ENCODE data around the gene PEDS1.

The PEDS1 gene

GRCh38 chr20:50193199-50193835, 39.8 kb upstream of the PEDS1 start:
- peak overlapping the region; percentile 68 for H3K4me2 ChIP-seq (ENCODE audit: low read length)
- H3K9me3 ChIP-seq (ENCODE audit: control insufficient read depth, low read length) = no peaks in the 10 kb centered on the region
- H3K27me3 ChIP-seq (ENCODE audit: control insufficient read depth, insufficient read depth, low read length) = no peaks in the 10 kb centered on the region

GRCh38 chr20:50192364-50193198, 39.1 kb upstream of the PEDS1 start:
- Histone ChIP-seq H3K4me3 (ENCODE audit: low read depth, low read length) (peak overlapping the region; percentile 57), H3K4me2 (ENCODE audit: low read length) (peak overlapping the region; percentile 68), H3K4me1 (peaks cover 8% of the 10 kb centered on the region), H3K9me3 (ENCODE audit: control insufficient read depth, low read length) (no peaks in the 10 kb centered on the region), H3K36me3 (ENCODE audit: control insufficient read depth, insufficient read depth, low read length) (no peaks in the 10 kb centered on the region), H3K9ac (no peak overlapping the region), H3K27ac (peak overlapping the region; percentile 40), H3K27me3 (ENCODE audit: control insufficient read depth, insufficient read depth, low read length) (no peaks in the 10 kb centered on the region), H3K79me2 (peaks cover 6% of the 10 kb centered on the region), H2AFZ (no peak overlapping the region)
- TF ChIP-seq CTCF (IDR thresholded peaks at IDR 0.05) = no peak

More at GRCh38 chr20:50193199-50193835, 39.8 kb upstream of the PEDS1 start:
- Histone ChIP-seq H3K27ac (peak overlapping the region; percentile 40), H3K9ac (no peak overlapping the region), H3K4me1 (peaks cover 8% of the 10 kb centered on the region), H3K79me2 (peaks cover 6% of the 10 kb centered on the region), H3K4me3 (ENCODE audit: low read depth, low read length) (peak overlapping the region; percentile 57), H2AFZ (no peak overlapping the region), H3K36me3 (ENCODE audit: control insufficient read depth, insufficient read depth, low read length) (no peaks in the 10 kb centered on the region)
- TF ChIP-seq CTCF (IDR thresholded peaks at IDR 0.05) = no peak

GRCh38 chr20:50191544-50192363, 38.2 kb upstream of the PEDS1 start:
- H3K4me3 ChIP-seq (ENCODE audit: low read depth, low read length) = peak overlapping the region; percentile 81
- H3K4me1 ChIP-seq = peaks cover 8% of the 10 kb centered on the region
- peaks cover 6% of the 10 kb centered on the region for H3K79me2 ChIP-seq
- H3K4me2 ChIP-seq (ENCODE audit: low read length) = peak overlapping the region; percentile 72
- H3K9ac ChIP-seq = peak overlapping the region; percentile 57
- no peaks in the 10 kb centered on the region for H3K27me3 ChIP-seq (ENCODE audit: control insufficient read depth, insufficient read depth, low read length)
- peak overlapping the region; percentile 90 for H2AFZ ChIP-seq
- no peaks in the 10 kb centered on the region for H3K36me3 ChIP-seq (ENCODE audit: control insufficient read depth, insufficient read depth, low read length)
- no peaks in the 10 kb centered on the region for H3K9me3 ChIP-seq (ENCODE audit: control insufficient read depth, low read length)
- peak overlapping the region; percentile 93 for H3K27ac ChIP-seq
- peak; percentile 5 for TF ChIP-seq CTCF (IDR thresholded peaks at IDR 0.05)

GRCh38 chr20:50191065-50191543, 37.6 kb upstream of the PEDS1 start:
- H3K27ac ChIP-seq = peak overlapping the region; percentile 93
- peak overlapping the region; percentile 83 for H2AFZ ChIP-seq
- peaks cover 6% of the 10 kb centered on the region for H3K79me2 ChIP-seq
- peak overlapping the region; percentile 80 for H3K4me2 ChIP-seq (ENCODE audit: low read length)
- no peaks in the 10 kb centered on the region for H3K9me3 ChIP-seq (ENCODE audit: control insufficient read depth, low read length)
- H3K36me3 ChIP-seq (ENCODE audit: control insufficient read depth, insufficient read depth, low read length) = no peaks in the 10 kb centered on the region
- peak overlapping the region; percentile 81 for H3K4me3 ChIP-seq (ENCODE audit: low read depth, low read length)
- peaks cover 8% of the 10 kb centered on the region for H3K4me1 ChIP-seq
- peak overlapping the region; percentile 49 for H3K9ac ChIP-seq
- no peaks in the 10 kb centered on the region for H3K27me3 ChIP-seq (ENCODE audit: control insufficient read depth, insufficient read depth, low read length)
- no peak for TF ChIP-seq CTCF (IDR thresholded peaks at IDR 0.05)
